Breast epithelium (tissue), 4 donors: ENCODE results near the gene ZSWIM7. TPM values are rescaled to one million over a fixed set of nuclear protein-coding genes. Genes with fewer than 3 reads are reported as not detected.
A peak's percentile ranks its signal among the peaks of the same experiment; 100 is the strongest.

Experiments used
- DNase-seq, 2 donors: peaks; one replicate each; pipeline ENCODE4 v3.0.0-alpha.2; 2019; ENCODE audit warnings: low spot score in 2 of 2
- H3K27ac ChIP-seq, 2 donors: fragments of 200-600 bp; sonication (generic) in 1 of 2; one replicate each; pipeline ENCODE4 v1.5.1; 2016 to 2019; ENCODE audit warnings: mild to moderate bottlenecking in 1 of 2
- H3K27me3 ChIP-seq, 2 donors: fragments of 200-600 bp; sonication (generic) in 1 of 2; one replicate each; pipeline versions ENCODE4 v1.5.1 to v1.6.0; 2017 to 2019; ENCODE audit warnings: control low read depth in 1 of 2, mild to moderate bottlenecking in 1 of 2
- H3K36me3 ChIP-seq: fragments of 200-600 bp; one replicate; pipeline ENCODE4 v1.5.1; 2019
- H3K4me1 ChIP-seq, 2 donors: fragments of 200-600 bp; sonication (generic); one replicate each; pipeline ENCODE4 v1.5.1; 2016 to 2019; ENCODE audit warnings: control low read depth in 1 of 2
- H3K4me3 ChIP-seq, 3 donors: fragments of 200-600 bp; sonication (generic); 1 replicate in 2 of 3; 2 replicates in 1 of 3; pipeline ENCODE4 v1.5.1; 2016 to 2019; ENCODE audit warnings: mild to moderate bottlenecking in 3 of 3, moderate library complexity in 2 of 3
- H3K9me3 ChIP-seq, 2 donors: fragments of 200-600 bp; sonication (generic) in 1 of 2; one replicate each; pipeline ENCODE4 v1.5.1; 2016 to 2019; ENCODE audit warnings: control low read depth in 1 of 2
- CTCF ChIP-seq, 3 donors: fragments of 450-650 bp; IDR thresholded peaks; one replicate each; pipeline ENCODE4 v1.5.1; 2016 to 2017; ENCODE audit warnings: antibody characterized with exemption in 3 of 3, mild to moderate bottlenecking in 3 of 3, moderate library complexity in 3 of 3
- POLR2A ChIP-seq: fragments of 450-650 bp; IDR thresholded peaks from one replicate; pipeline ENCODE4 v1.6.1; 2016; ENCODE audit warnings: antibody characterized with exemption, mild to moderate bottlenecking, moderate library complexity
- POLR2AphosphoS5 ChIP-seq, 3 donors: sonication (generic); formaldehyde crosslinking; IDR thresholded peaks; one replicate each; pipeline ENCODE4 v1.6.1; 2017; ENCODE audit warnings: antibody characterized with exemption in 3 of 3
- intact Hi-C: fragments of 100-400 bp; cut with DNase I; formaldehyde crosslinking; loops from one replicate; pipeline ENCODE4 v1.15.1; 2023; ENCODE audit warnings: low total_unique reads
- total RNA-seq, 3 donors: library from RNA; depleted of rRNA; stranded (reverse); fragments of >200 nt; gene quantifications; one replicate each; pipeline ENCODE4 v1.1.0, GENCODE V29; 2016

The ZSWIM7 gene
- total RNA-seq, 3 donors from 2014 or later: 19.7 to 20.9 (median 20.3) TPM

GRCh38 chr17:16037636-16038035, 38.1 kb upstream of the ZSWIM7 start:
- DNase-seq: no peak
- Histone ChIP-seq H3K27me3 (no peaks in the 10 kb centered on the region), H3K36me3 (no peaks in the 10 kb centered on the region), H3K4me3 (no peak overlapping the region), H3K9me3 (no peaks in the 10 kb centered on the region), H3K4me1 (no peaks in the 10 kb centered on the region), H3K27ac (no peak overlapping the region)
- TF ChIP-seq POLR2AphosphoS5 (IDR thresholded peaks at IDR 0.05): no peak
- TF ChIP-seq POLR2A: no peak
- no peak for TF ChIP-seq CTCF (IDR thresholded peaks at IDR 0.05)
- intact Hi-C loops: loop anchor here (1.0 kb wide), 1 partner anchor 14 kb away; no protein-coding TSS in a partner anchor

- no peak for TF ChIP-seq POLR2A
- no peak for TF ChIP-seq CTCF (IDR thresholded peaks at IDR 0.05)
- no peak for TF ChIP-seq POLR2AphosphoS5 (IDR thresholded peaks at IDR 0.05)
- DNase-seq: no peak
- Histone ChIP-seq H3K4me3 (no peak overlapping the region), H3K27ac (no peak overlapping the region), H3K9me3 (no peaks in the 10 kb centered on the region), H3K36me3 (no peaks in the 10 kb centered on the region), H3K4me1 (no peaks in the 10 kb centered on the region), H3K27me3 (no peaks in the 10 kb centered on the region)
- intact Hi-C loops: no loop called here
Measured at GRCh38 chr17:16036261-16036660, 36.8 kb upstream of the ZSWIM7 start.

GRCh38 chr17:16033729-16034349, 34.3 kb upstream of the ZSWIM7 start:
- no peaks in the 10 kb centered on the region for H3K4me1 ChIP-seq
- intact Hi-C loops: no loop called here
- H3K27ac ChIP-seq: no peak overlapping the region
- no peaks in the 10 kb centered on the region for H3K9me3 ChIP-seq
- no peaks in the 10 kb centered on the region for H3K27me3 ChIP-seq
- no peak for DNase-seq
- H3K4me3 ChIP-seq: no peak overlapping the region
- H3K36me3 ChIP-seq: peaks cover 4% of the 10 kb centered on the region
- TF ChIP-seq POLR2A (no peak), POLR2AphosphoS5 (IDR thresholded peaks at IDR 0.05) (no peak), CTCF (IDR thresholded peaks at IDR 0.05) (no peak)

- H3K27ac ChIP-seq: peak overlapping the region; percentile 41 to 44
- intact Hi-C loops: loop anchor here (2.0 to 10.0 kb wide), 2 partner anchors 19 to 107 kb away; no protein-coding TSS in a partner anchor
- H3K4me3 ChIP-seq: no peak overlapping the region
- TF ChIP-seq CTCF (IDR thresholded peaks at IDR 0.05) (no peak), POLR2AphosphoS5 (IDR thresholded peaks at IDR 0.05) (no peak), POLR2A (no peak)
- no peaks in the 10 kb centered on the region for H3K27me3 ChIP-seq
- H3K36me3 ChIP-seq: peaks cover 5% of the 10 kb centered on the region
- DNase-seq: no peak
- no peaks in the 10 kb centered on the region for H3K9me3 ChIP-seq
- no peaks in the 10 kb centered on the region for H3K4me1 ChIP-seq
Measured at GRCh38 chr17:16027708-16028584, 28.4 kb upstream of the ZSWIM7 start.

- intact Hi-C loops: loop anchor here (2.0 to 10.0 kb wide), 2 partner anchors 18 to 108 kb away; no protein-coding TSS in a partner anchor
- TF ChIP-seq POLR2AphosphoS5 (IDR thresholded peaks at IDR 0.05): no peak
- TF ChIP-seq POLR2A: no peak
- no peak for TF ChIP-seq CTCF (IDR thresholded peaks at IDR 0.05)
- Histone ChIP-seq H3K27me3 (no peaks in the 10 kb centered on the region), H3K27ac (no peak overlapping the region), H3K9me3 (no peaks in the 10 kb centered on the region), H3K4me1 (no peaks in the 10 kb centered on the region), H3K36me3 (peaks cover 5% of the 10 kb centered on the region), H3K4me3 (no peak overlapping the region)
- DNase-seq: no peak
Measured at GRCh38 chr17:16026895-16027294, 27.4 kb upstream of the ZSWIM7 start.
